ENCODE results near the gene ROBO4.

GRCh38 chr11:124843616-124843910 lies 54.1 kb downstream of the ROBO4 start:
- TF ChIP-seq POLR2A (IDR thresholded peaks at IDR 0.05), result no peak
- TF ChIP-seq, protein P1, sequence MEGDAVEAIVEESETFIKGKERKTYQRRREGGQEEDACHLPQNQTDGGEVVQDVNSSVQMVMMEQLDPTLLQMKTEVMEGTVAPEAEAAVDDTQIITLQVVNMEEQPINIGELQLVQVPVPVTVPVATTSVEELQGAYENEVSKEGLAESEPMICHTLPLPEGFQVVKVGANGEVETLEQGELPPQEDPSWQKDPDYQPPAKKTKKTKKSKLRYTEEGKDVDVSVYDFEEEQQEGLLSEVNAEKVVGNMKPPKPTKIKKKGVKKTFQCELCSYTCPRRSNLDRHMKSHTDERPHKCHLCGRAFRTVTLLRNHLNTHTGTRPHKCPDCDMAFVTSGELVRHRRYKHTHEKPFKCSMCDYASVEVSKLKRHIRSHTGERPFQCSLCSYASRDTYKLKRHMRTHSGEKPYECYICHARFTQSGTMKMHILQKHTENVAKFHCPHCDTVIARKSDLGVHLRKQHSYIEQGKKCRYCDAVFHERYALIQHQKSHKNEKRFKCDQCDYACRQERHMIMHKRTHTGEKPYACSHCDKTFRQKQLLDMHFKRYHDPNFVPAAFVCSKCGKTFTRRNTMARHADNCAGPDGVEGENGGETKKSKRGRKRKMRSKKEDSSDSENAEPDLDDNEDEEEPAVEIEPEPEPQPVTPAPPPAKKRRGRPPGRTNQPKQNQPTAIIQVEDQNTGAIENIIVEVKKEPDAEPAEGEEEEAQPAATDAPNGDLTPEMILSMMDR (IDR thresholded peaks at IDR 0.05 in 8 of 11, conservative IDR thresholded peaks at IDR 0.05 in 3 of 11), result no peak

Data from spleen (tissue), 7 donors.